HG02970 (cell line): ENCODE data around the gene NCOA3.
"Not testable (repeated sequence)": the region's sequence is repeated elsewhere in the genome, so short reads cannot be mapped to it uniquely, and the experiment has no call there.

Source experiments
- ATAC-seq: cut with Tn5 transposase; IDR thresholded peaks from one replicate; pipeline ENCODE4 v1.9.1; 2021; ENCODE audit warnings: mild to moderate bottlenecking, moderate library complexity, moderate number of reproducible peaks; ENCODE audit not compliant: unreplicated experiment, low FRiP score

The NCOA3 gene

DNA sequence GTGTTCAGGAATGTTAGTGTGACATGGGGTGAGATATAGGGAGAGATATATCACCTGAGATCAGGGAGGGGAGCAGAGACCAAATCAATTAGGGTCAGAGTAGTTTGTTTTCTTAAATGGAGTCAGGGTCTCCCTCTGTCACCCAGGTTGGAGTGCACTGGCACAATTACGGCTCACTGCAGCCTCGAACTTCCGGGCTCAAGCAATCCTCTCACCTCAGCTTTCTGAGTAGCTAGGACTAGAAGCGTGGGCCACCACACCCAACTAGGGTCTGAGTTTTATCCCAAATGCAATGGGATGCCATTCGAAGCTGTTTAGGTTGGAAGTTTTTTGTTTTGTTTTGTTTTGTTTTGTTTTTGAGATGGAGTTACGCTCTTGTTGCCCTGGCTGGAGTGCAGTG is 3.1 kb upstream of the NCOA3 start:
- no peak for ATAC-seq

DNA sequence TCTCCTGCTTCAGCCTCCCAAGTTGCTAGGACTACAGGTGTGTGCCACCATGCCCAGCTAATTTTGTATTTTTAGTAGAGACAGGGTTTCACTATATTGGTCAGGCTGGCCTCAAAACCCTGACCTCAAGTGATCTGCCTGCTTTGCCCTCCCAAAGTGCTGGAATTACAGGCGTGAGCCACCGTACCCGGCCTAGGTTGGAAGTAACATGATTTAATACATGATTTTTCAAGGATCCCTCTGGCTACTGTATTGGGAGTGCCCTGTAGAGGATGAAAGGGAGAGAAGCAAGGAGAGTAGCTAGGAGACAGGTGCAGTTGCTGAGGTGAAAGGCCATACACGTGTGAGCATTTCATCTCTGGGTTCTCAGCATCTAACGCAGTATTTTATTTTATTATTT is 2.6 kb upstream of the NCOA3 start:
- no peak for ATAC-seq

DNA sequence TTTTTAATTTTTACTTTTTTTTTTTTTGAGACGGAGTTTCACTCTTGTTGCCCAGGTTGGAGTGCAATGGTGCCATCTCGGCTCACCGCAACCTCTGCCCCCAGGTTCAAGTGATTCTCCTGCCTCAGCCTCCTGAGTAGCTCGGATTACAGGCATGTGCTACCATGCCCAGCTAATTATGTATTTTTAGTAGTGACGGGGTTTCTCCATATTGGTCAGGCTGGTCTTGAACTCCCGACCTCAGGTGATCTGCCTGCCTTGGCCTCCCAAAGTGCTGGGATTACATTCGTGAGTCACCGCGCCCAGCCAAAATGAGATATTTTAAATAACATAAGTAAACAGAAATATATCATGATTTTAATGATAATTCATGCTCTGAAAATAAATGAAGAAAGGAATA is 1.6 kb upstream of the NCOA3 start:
- ATAC-seq, result not testable (repeated sequence)

- ATAC-seq, result no peak
Observed at GRCh38 chr20:47500554-47500953, 1.1 kb upstream of the NCOA3 start.

GRCh38 chr20:47501116-47501481 is 588 bp upstream of the NCOA3 start:
- ATAC-seq, result no peak

GRCh38 chr20:47502271-47503239 is 868 bp downstream of the NCOA3 start:
- no peak for ATAC-seq

DNA sequence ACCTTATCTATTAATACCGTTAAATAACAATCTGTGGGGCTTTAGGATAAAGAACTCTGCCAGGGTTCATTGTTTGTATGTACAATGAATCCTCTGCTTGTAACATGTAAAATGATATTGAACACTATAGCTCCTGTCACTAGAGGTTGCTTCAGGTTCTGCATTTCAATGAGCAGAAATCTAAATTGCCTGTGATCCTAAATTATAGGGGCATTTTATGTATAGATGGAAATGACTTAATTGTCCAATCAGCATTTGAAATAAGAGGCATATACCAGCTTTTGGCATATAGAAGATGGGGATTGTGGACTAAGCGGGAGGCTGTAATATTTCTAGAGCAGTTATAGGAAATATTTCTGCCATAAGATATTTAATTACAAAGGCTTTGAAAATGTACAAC is 2.0 kb downstream of the NCOA3 start:
- no peak for ATAC-seq

DNA sequence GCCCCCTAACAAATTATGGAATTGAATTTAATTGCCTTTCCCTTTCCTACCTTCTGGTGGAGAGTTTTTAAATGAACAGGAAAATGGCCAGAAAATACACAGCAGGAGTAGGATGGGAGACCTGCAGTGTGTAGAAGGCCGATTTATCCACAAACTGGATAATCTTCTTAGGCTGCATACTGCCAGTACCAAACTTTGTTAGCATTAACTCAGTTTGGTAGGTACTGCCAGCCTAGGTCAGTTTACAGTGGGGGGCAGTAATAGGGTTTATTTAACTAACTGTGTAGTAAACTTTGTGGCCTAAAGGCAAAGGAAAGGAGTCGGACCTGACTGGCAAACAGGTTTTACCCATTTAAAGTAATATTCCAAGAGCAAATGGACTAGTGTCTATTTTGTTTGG is 4.6 kb downstream of the NCOA3 start:
- ATAC-seq, result no peak

DNA sequence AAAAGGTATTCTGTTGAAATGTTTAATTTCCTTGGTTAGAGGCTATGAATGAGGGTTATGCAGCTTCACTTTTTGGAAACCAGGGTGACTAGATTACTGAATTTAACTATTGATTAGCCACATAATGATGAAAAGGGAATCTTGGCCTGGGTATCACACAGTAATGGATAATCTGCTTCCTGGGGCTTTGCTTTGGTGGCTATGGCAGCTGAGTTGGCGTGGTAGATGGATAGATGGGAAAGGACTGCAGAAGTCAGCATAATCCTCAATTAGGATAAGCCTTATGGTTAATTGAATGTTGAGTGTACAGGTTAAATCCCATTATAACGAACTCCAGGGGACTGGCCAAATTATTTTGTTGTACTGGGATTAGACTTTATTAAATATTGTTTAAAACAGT is 5.2 kb downstream of the NCOA3 start:
- no peak for ATAC-seq

GRCh38 chr20:47507275-47507981 is 5.7 kb downstream of the NCOA3 start:
- ATAC-seq, result not testable (repeated sequence)

DNA sequence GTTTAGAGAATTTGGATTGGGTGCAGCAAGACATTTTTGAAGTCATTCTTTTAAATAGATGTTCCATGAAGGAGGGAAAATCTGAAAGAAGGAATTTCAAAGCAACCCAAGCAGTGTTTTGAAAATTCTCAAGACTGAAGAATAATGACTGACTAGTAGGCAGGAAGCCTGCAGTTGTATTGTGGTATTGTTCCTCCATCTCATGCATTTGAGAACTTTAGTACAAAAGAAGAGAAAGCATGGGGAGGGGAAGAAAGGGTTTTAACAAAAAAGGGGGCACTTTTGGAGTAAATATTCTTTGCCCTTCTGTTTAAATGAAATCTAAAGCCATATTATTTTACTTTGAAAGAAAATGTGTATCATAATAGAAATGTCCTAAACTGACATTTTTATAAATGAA is 6.6 kb downstream of the NCOA3 start:
- no peak for ATAC-seq

- no peak for ATAC-seq
Observed at GRCh38 chr20:47509104-47509661, 7.5 kb downstream of the NCOA3 start.

- ATAC-seq, result no peak
Observed at GRCh38 chr20:47509685-47510084, 8.0 kb downstream of the NCOA3 start.

DNA sequence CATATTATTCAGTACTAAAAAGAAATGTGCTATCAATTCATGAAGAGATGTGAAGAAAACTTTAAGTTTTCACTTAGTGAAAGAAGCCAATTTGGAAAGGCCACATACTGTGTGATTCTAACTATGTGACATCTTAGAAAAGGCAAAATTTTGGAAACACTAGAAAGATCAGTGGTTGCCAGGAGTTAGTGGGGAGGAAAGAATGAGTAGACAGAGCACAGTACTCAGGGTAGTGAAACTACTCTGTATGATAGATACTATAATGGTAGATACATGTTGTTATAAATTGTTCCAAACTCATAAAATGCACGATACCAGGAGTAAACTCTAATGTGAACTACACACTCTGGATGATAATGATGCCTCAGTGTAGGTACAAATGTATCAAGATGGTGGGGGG is 14.2 kb downstream of the NCOA3 start:
- ATAC-seq, result no peak

GRCh38 chr20:47521059-47521808 is 19.5 kb downstream of the NCOA3 start:
- no peak for ATAC-seq

DNA sequence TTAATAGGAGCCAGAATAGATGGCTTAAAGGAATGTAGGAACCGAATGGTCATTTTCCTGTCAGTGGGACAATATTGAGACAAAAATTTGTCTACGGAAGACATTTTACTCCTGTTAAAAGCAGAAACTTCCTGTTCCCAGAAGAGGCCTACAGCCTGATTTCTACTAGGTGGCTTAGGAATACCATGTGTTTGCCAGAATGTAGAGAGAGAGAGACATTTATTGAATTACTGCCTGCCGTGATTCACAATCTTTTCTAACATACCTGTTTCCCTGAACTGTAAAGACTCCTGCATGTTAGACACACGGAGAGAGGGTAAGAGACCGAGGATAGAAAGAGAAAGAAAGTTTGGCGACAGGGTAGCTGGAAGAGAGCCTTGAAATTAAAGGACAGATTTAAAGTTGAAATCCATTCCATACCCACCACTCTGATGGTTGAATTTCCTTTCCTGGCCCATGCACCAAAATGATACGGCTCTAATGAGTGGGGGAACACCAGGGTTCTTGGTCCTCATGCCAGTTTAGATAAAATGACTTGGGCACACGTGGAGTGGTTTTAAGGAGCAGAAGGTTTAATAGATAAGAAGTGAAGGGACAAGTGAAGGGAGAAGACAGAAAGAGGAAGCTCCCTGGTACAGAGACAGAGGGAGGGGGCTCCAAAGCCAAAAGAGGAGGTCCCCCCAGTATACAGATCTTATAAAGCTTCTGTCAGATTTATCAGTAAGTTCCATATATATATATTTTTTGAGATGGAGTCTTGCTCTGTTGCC is 22.5 kb downstream of the NCOA3 start:
- no peak for ATAC-seq

- ATAC-seq, result no peak
Observed at GRCh38 chr20:47527004-47527800, 25.5 kb downstream of the NCOA3 start.

DNA sequence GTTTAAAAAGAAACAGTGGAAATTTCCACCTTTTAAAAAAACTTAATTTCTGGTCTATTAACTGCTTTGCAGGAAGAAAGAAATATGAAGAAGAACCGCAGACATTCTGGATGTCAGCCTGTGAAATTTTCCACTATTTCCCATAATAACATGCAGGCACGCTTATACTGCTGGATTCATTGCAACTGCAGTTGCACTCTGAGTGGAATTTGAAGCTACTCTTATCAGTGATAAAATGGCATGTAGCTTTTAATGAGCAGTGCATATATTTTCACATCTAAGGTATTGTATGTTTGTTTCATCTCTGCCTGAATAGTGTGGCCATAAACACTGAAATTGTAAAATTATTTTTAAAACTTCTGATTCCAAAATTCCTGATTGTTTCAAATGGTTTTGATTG is 28.2 kb downstream of the NCOA3 start:
- no peak for ATAC-seq

DNA sequence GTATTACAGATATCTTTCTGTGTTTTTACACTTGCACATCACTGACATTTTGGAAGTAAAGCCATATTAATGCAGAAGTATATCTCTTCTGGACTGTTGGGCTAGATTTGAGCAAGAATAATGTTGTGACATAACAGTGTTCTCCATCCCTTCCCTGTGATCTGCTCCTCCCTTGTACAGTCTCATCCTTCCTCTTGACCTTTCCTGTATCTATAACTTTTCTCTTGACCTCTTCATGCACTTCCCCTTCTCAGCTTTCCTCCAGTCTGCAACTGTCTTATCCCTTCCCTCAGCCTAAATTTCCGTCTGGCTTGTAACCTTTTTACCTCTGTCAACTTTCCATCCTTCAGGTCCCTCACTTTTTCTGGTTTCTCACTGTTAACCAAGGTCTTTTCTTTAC is 29.8 kb downstream of the NCOA3 start:
- ATAC-seq, result no peak
